Lung (tissue), 12 donors: Measurements from ENCODE around the gene EYS. TPM values are rescaled to one million over a fixed set of nuclear protein-coding genes. Genes with fewer than 3 reads are reported as not detected.

Experiments
- ATAC-seq: fragments of 200-7000 bp; cut with Tn5 transposase; one replicate; pipeline ENCODE4 v1.9.1; 2020; ENCODE audit warnings: moderate number of reproducible peaks; ENCODE audit not compliant: insufficient read depth, low FRiP score
- DNase-seq, 3 donors: peaks; one replicate each; pipeline ENCODE4 v3.0.0-alpha.2; 2013 to 2017
- H3K27ac ChIP-seq, 2 donors: one replicate each; pipeline ENCODE4 v1.5.1; 2013; ENCODE audit warnings: mild to moderate bottlenecking in 2 of 2, moderate library complexity in 2 of 2, control low read depth in 1 of 2, inconsistent platforms in 1 of 2, low read depth in 1 of 2, low read length in 1 of 2
- H3K27me3 ChIP-seq, 3 donors: one replicate each; pipeline ENCODE4 v1.5.1; 2013; ENCODE audit warnings: low read length in 2 of 3; ENCODE audit not compliant: control insufficient read depth in 3 of 3, insufficient read depth in 3 of 3
- H3K36me3 ChIP-seq, 4 donors: one replicate each; pipeline ENCODE4 v1.5.1; 2013; ENCODE audit warnings: low read length in 4 of 4, mild to moderate bottlenecking in 1 of 4, moderate library complexity in 1 of 4; ENCODE audit not compliant: control insufficient read depth in 4 of 4, insufficient read depth in 4 of 4
- H3K4me1 ChIP-seq, 5 donors: one replicate each; pipeline ENCODE4 v1.5.1; 2013; ENCODE audit warnings: low read length in 5 of 5, mild to moderate bottlenecking in 2 of 5, moderate library complexity in 1 of 5; ENCODE audit not compliant: control insufficient read depth in 5 of 5, insufficient read depth in 5 of 5
- H3K4me3 ChIP-seq: one replicate; pipeline ENCODE4 v1.5.1; 2013; ENCODE audit warnings: mild to moderate bottlenecking, control low read depth, moderate library complexity
- H3K9ac ChIP-seq, 2 donors: one replicate each; pipeline ENCODE4 v1.5.1; 2013; ENCODE audit warnings: low read length in 2 of 2, control low read depth in 1 of 2; ENCODE audit not compliant: insufficient read depth in 1 of 2
- H3K9me3 ChIP-seq, 4 donors: one replicate each; pipeline ENCODE4 v1.5.1; 2013; ENCODE audit warnings: low read length in 3 of 4, mild to moderate bottlenecking in 1 of 4, moderate library complexity in 1 of 4; ENCODE audit not compliant: control insufficient read depth in 4 of 4, insufficient read depth in 3 of 4
- CTCF ChIP-seq: IDR thresholded peaks from 2 replicates; pipeline ENCODE4 v1.5.1; 2012; ENCODE audit warnings: mild to moderate bottlenecking; ENCODE audit errors: control extremely low read depth, extremely low read depth
- WGBS, 2 donors: extraction: QIAGEN DNeasy Blood & Tissue Kit; methylation state at CpG; one replicate each; pipeline ENCODE4 v1.1.7; 2013; 5-methylcytosine and 5-hydroxymethylcytosine counted together
- polyA plus RNA-seq, 2 donors: library from polyadenylated mRNA; stranded (reverse); fragments of 200-250 nt; gene quantifications; one replicate each; pipeline ENCODE4 v1.2.1, GENCODE V29; 2013
- total RNA-seq, 2 donors: library from RNA; depleted of rRNA in 1 of 2; stranded (reverse); fragments of >200 nt in 1 of 2; gene quantifications; one replicate each; pipeline ENCODE4 v1.2.1, GENCODE V29; 2014 to 2021
- donor health status: control.
- donor health status: control.
- donor health status: Bipolar disorder and iron deficiency.
- donor health status: healthy.
- donor health status: DM: yes; HTN: yes; CAD: no.

EYS gene
- total and polyA plus RNA-seq, 4 donors = 0.06 to 0.34 (median 0.12) TPM

- ATAC-seq (no peak), DNase-seq (no peak)
- Histone ChIP-seq H3K4me3 (no peak overlapping the region), H3K4me1 (no peaks in the 10 kb centered on the region), H3K36me3 (no peaks in the 10 kb centered on the region), H3K27me3 (no peaks in the 10 kb centered on the region), H3K27ac (no peak overlapping the region), H3K9me3 (no peaks in the 10 kb centered on the region), H3K9ac (no peak overlapping the region)
- TF ChIP-seq CTCF = no peak
- WGBS, 2 donors = 45 to 68% methylated on average over 3 of the region's 3 CpGs
Observed at GRCh38 chr6:65110031-65110430, 597.0 kb downstream of the EYS start.

- DNase-seq = no peak
- no peaks in the 10 kb centered on the region for H3K9me3 ChIP-seq
- H3K4me3 ChIP-seq = no peak overlapping the region
- no peaks in the 10 kb centered on the region for H3K36me3 ChIP-seq
- 45 to 60% methylated on average over 1 of the region's 1 CpG for WGBS, 2 donors
- no peak for TF ChIP-seq CTCF
- ATAC-seq = no peak
- H3K9ac ChIP-seq = no peak overlapping the region
- no peak overlapping the region for H3K27ac ChIP-seq
- no peaks in the 10 kb centered on the region for H3K4me1 ChIP-seq
- no peaks in the 10 kb centered on the region for H3K27me3 ChIP-seq
Observed at GRCh38 chr6:65098349-65098748, 608.7 kb downstream of the EYS start.

GRCh38 chr6:65091561-65091960, 615.5 kb downstream of the EYS start:
- no peak for ATAC-seq
- no peak overlapping the region for H3K27ac ChIP-seq
- 93 to 94% methylated on average over 8 of the region's 8 CpGs for whole genome bisulfite sequencing, 2 donors

More at GRCh38 chr6:65091561-65091960, 615.5 kb downstream of the EYS start:
- no peaks in the 10 kb centered on the region for H3K36me3 ChIP-seq
- no peak overlapping the region for H3K9ac ChIP-seq
- no peak overlapping the region for H3K4me3 ChIP-seq
- no peaks in the 10 kb centered on the region for H3K4me1 ChIP-seq
- peaks cover 0 to 6% (median 0%) of the 10 kb centered on the region in 4 donors for H3K9me3 ChIP-seq
- no peaks in the 10 kb centered on the region for H3K27me3 ChIP-seq
- no peak for TF ChIP-seq CTCF
- DNase-seq = no peak
